Stimulated activated CD8-positive, alpha-beta memory T cell treated with anti-CD3 and anti-CD28 coated beads, Interleukin-4, amount 100 ng/mL, for 1 hour (primary cell): Measurements from ENCODE around the gene CHL1.

Source experiments
- DNase-seq, 2 donors: peaks; one replicate each; pipeline ENCODE4 v3.0.0-alpha.2; 2020; ENCODE audit warnings: low read depth in 2 of 2, low spot score in 1 of 2

The CHL1 gene

GRCh38 chr3:196311-197148 is at the start of gene CHL1:
TSS of gene CHL1 (plus strand) at chr3:196763. CDS start at chr3:319777, 123,014 bp downstream.
- no peak for DNase-seq

- DNase-seq, result no peak
Observed at GRCh38 chr3:151614-152189, 44.9 kb upstream of the CHL1 start.

GRCh38 chr3:159974-160373 is 36.6 kb upstream of the CHL1 start:
- no peak for DNase-seq

- DNase-seq, result no peak
Observed at GRCh38 chr3:166071-166470, 30.5 kb upstream of the CHL1 start.

GRCh38 chr3:166799-167198 is 29.8 kb upstream of the CHL1 start:
- no peak for DNase-seq

GRCh38 chr3:173886-174285 is 22.7 kb upstream of the CHL1 start:
- no peak for DNase-seq

GRCh38 chr3:184976-185375 is 11.6 kb upstream of the CHL1 start:
- no peak for DNase-seq

GRCh38 chr3:192215-192929 is 4.2 kb upstream of the CHL1 start:
- DNase-seq, result no peak

- no peak for DNase-seq
Observed at GRCh38 chr3:194001-194400, 2.6 kb upstream of the CHL1 start.

- DNase-seq, result no peak
Observed at GRCh38 chr3:194421-194820, 2.1 kb upstream of the CHL1 start.

- no peak for DNase-seq
Observed at GRCh38 chr3:195666-196065, 897 bp upstream of the CHL1 start.

- no peak for DNase-seq
Observed at GRCh38 chr3:197149-197827, 725 bp downstream of the CHL1 start.

- no peak for DNase-seq
Observed at GRCh38 chr3:197828-198491, 1.4 kb downstream of the CHL1 start.

- DNase-seq, result no peak
Observed at GRCh38 chr3:199835-200234, 3.3 kb downstream of the CHL1 start.

GRCh38 chr3:200758-201325 is 4.3 kb downstream of the CHL1 start:
- no peak for DNase-seq

GRCh38 chr3:204102-204501 is 7.5 kb downstream of the CHL1 start:
- DNase-seq, result no peak

GRCh38 chr3:207973-208372 is 11.4 kb downstream of the CHL1 start:
- DNase-seq, result no peak

- DNase-seq, result no peak
Observed at GRCh38 chr3:210669-211068, 14.1 kb downstream of the CHL1 start.

GRCh38 chr3:212432-212831 is 15.9 kb downstream of the CHL1 start:
- DNase-seq, result no peak

GRCh38 chr3:217099-217813 is 20.7 kb downstream of the CHL1 start:
- DNase-seq, result no peak
